Panc1 (cell line): ENCODE data around the gene FIBCD1.

ENCODE experiments used
- POLR2AphosphoS5 ChIP-seq: IDR thresholded peaks from 2 replicates; pipeline ENCODE4 v1.6.1; 2012; ENCODE audit warnings: mild to moderate bottlenecking, low read depth, low read length, moderate library complexity
- SIN3A ChIP-seq: IDR thresholded peaks from 2 replicates; pipeline ENCODE4 v1.6.1; 2012; ENCODE audit warnings: low read depth, mild to moderate bottlenecking, low read length, moderate library complexity, borderline replicate concordance; ENCODE audit not compliant: insufficient read depth
- TF ChIP-seq, protein P1 (sequence below): fragments of 450-650 bp; IDR thresholded peaks from 2 replicates; pipeline ENCODE4 v1.5.1; 2017; ENCODE audit warnings: mild to moderate bottlenecking

DNA sequence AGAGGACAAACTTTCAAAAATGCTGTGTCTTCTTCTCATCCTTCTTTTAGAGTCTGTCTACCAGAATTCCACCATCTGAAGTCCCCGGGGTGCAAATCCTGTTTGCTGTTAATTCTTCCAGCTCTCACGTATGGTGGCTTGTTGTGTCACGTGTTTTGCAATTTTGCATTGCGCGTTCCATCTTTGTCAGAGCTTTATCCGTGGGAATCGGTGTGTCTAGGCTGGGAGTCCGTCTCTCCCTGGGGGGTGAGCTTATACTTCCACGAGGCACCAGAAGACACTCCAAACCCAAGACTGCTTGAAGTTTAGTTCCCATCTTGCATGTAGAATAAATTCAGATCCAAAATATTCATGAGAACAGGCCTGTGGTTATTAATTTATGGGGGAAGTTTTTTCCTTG is 6.1 kb upstream of the FIBCD1 start:
- TF ChIP-seq, protein P1, sequence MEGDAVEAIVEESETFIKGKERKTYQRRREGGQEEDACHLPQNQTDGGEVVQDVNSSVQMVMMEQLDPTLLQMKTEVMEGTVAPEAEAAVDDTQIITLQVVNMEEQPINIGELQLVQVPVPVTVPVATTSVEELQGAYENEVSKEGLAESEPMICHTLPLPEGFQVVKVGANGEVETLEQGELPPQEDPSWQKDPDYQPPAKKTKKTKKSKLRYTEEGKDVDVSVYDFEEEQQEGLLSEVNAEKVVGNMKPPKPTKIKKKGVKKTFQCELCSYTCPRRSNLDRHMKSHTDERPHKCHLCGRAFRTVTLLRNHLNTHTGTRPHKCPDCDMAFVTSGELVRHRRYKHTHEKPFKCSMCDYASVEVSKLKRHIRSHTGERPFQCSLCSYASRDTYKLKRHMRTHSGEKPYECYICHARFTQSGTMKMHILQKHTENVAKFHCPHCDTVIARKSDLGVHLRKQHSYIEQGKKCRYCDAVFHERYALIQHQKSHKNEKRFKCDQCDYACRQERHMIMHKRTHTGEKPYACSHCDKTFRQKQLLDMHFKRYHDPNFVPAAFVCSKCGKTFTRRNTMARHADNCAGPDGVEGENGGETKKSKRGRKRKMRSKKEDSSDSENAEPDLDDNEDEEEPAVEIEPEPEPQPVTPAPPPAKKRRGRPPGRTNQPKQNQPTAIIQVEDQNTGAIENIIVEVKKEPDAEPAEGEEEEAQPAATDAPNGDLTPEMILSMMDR = no peak
- no peak for TF ChIP-seq POLR2AphosphoS5
- TF ChIP-seq SIN3A = no peak
